NT2/D1 (cell line): ENCODE data around the gene SLC35F3.

ENCODE experiments used
- SUZ12 ChIP-seq: IDR thresholded peaks from 2 replicates; pipeline ENCODE4 v1.6.1; 2011; ENCODE audit not compliant: insufficient read length, insufficient read depth; ENCODE audit errors: extremely low read depth
- YY1 ChIP-seq: IDR thresholded peaks from 2 replicates; pipeline ENCODE4 v1.6.1; 2011; ENCODE audit not compliant: insufficient read length, insufficient read depth
- ZNF274 ChIP-seq: IDR thresholded peaks from 2 replicates; pipeline ENCODE4 v1.6.1; 2011; ENCODE audit warnings: mild to moderate bottlenecking, low read depth, low read length

DNA sequence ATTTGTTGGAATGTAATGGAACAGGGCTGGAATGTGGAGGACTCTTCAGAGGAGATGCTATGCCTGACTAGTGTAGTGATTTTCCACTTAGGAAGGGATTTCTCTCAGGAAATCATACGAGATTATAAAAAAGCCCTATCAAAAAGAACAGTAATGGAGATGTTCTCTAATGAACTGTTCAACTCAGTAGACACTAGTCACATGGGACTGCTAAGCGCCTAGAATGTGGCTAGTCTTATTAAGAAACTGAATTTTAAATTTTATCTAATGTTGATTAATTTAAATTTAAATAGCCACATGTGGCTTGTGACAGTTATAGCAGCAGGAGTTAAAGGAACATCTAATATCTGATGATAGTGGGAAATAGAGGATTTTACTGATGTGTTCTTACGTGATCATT, 94.0 kb downstream of the SLC35F3 start:
- TF ChIP-seq ZNF274: no peak
- TF ChIP-seq YY1: no peak
- TF ChIP-seq SUZ12: no peak
